ENCODE measurements around the gene TUBA3C. TPM values are rescaled to one million over a fixed set of nuclear protein-coding genes. Genes with fewer than 3 reads are reported as not detected.

The TUBA3C gene
- polyA plus RNA-seq, 1 donor from 2014 or later, result not detected

DNA sequence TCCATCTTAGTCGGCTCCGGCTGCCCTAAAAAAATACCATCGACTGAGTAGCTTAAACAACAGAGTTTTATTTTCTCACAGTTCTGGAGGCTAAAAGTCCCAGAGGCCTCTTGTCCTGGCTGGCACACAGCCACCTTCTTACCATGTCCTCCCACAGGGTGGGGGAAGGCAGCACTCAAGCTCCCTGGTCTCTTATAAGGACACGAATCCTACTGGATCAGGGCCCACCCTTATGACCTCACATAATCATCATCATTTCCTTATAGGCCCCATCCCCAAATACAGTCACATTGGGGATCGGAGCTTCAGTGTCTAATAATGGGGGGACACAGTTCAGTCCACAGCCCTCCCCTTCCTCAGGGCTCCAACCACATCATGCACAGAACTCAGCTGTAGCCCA lies 2.6 kb upstream of the TUBA3C start:
- Histone ChIP-seq H3K9ac (ENCODE audit: low read length) (no peak overlapping the region), H3K27me3 (ENCODE audit: insufficient read depth, low read depth, low read length) (no peaks in the 10 kb centered on the region), H3F3A (ENCODE audit: insufficient read depth, low read length, poor library complexity, severe bottlenecking) (no peaks in the 10 kb centered on the region), H3K4me3 (ENCODE audit: low read length) (no peak overlapping the region), H3K9me2 (ENCODE audit: insufficient read depth, low read length) (no peaks in the 10 kb centered on the region), H3K27ac (ENCODE audit: low read length) (no peak overlapping the region), H3K4me2 (ENCODE audit: low read length) (no peak overlapping the region), H4K20me1 (ENCODE audit: insufficient read depth) (no peaks in the 10 kb centered on the region), H3K9me3 (ENCODE audit: low read length) (peaks cover 2% of the 10 kb centered on the region), H2AFZ (ENCODE audit: low read depth, low read length) (no peak overlapping the region), H3K36me3 (ENCODE audit: insufficient read depth, low read length) (no peaks in the 10 kb centered on the region), H3K79me2 (replicated peaks; ENCODE audit: insufficient read depth, low read length) (no peaks in the 10 kb centered on the region)
- TF ChIP-seq POLR2AphosphoS5 (IDR thresholded peaks at IDR 0.05) (no peak), EP300 (conservative IDR thresholded peaks at IDR 0.05; ENCODE audit: poor library complexity, severe bottlenecking) (no peak), MXI1 (conservative IDR thresholded peaks at IDR 0.05; ENCODE audit: poor library complexity, severe bottlenecking) (no peak)

DNA sequence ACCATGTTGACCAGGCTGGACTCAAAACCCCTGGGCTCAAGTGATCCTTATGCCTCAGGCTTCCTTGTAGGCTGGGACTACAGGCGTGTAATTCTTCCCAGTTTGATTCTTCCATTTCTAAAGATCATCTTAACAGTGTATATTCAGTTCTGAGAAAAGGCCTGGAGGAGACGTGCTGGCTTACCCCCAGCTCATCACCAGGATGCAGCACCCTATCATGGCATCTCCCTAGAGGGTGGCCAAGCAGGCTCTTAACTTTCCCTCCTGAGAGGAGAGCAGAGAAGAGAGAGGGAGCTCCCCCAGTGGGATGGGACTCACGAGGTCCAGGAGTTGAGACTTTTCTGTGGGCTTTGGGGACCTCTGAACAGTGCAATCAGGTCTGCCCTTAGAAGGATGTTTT lies 2.1 kb upstream of the TUBA3C start:
- TF ChIP-seq MXI1 (conservative IDR thresholded peaks at IDR 0.05; ENCODE audit: poor library complexity, severe bottlenecking), result no peak
- no peak for TF ChIP-seq POLR2AphosphoS5 (IDR thresholded peaks at IDR 0.05)
- TF ChIP-seq SMC3 (conservative IDR thresholded peaks at IDR 0.05; ENCODE audit: poor library complexity), result no peak
- TF ChIP-seq EZH2 (IDR thresholded peaks at IDR 0.05; ENCODE audit: borderline replicate concordance, insufficient read depth, low read length, poor library complexity, severe bottlenecking), result no peak
- TF ChIP-seq RAD21 (conservative IDR thresholded peaks at IDR 0.05), result no peak
- TF ChIP-seq, protein P1, sequence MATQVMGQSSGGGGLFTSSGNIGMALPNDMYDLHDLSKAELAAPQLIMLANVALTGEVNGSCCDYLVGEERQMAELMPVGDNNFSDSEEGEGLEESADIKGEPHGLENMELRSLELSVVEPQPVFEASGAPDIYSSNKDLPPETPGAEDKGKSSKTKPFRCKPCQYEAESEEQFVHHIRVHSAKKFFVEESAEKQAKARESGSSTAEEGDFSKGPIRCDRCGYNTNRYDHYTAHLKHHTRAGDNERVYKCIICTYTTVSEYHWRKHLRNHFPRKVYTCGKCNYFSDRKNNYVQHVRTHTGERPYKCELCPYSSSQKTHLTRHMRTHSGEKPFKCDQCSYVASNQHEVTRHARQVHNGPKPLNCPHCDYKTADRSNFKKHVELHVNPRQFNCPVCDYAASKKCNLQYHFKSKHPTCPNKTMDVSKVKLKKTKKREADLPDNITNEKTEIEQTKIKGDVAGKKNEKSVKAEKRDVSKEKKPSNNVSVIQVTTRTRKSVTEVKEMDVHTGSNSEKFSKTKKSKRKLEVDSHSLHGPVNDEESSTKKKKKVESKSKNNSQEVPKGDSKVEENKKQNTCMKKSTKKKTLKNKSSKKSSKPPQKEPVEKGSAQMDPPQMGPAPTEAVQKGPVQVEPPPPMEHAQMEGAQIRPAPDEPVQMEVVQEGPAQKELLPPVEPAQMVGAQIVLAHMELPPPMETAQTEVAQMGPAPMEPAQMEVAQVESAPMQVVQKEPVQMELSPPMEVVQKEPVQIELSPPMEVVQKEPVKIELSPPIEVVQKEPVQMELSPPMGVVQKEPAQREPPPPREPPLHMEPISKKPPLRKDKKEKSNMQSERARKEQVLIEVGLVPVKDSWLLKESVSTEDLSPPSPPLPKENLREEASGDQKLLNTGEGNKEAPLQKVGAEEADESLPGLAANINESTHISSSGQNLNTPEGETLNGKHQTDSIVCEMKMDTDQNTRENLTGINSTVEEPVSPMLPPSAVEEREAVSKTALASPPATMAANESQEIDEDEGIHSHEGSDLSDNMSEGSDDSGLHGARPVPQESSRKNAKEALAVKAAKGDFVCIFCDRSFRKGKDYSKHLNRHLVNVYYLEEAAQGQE (IDR thresholded peaks at IDR 0.05; ENCODE audit: borderline replicate concordance), result no peak
- no peak for TF ChIP-seq EP300 (conservative IDR thresholded peaks at IDR 0.05; ENCODE audit: poor library complexity, severe bottlenecking)
- TF ChIP-seq, protein P2, sequence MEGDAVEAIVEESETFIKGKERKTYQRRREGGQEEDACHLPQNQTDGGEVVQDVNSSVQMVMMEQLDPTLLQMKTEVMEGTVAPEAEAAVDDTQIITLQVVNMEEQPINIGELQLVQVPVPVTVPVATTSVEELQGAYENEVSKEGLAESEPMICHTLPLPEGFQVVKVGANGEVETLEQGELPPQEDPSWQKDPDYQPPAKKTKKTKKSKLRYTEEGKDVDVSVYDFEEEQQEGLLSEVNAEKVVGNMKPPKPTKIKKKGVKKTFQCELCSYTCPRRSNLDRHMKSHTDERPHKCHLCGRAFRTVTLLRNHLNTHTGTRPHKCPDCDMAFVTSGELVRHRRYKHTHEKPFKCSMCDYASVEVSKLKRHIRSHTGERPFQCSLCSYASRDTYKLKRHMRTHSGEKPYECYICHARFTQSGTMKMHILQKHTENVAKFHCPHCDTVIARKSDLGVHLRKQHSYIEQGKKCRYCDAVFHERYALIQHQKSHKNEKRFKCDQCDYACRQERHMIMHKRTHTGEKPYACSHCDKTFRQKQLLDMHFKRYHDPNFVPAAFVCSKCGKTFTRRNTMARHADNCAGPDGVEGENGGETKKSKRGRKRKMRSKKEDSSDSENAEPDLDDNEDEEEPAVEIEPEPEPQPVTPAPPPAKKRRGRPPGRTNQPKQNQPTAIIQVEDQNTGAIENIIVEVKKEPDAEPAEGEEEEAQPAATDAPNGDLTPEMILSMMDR (IDR thresholded peaks at IDR 0.05; ENCODE audit: poor library complexity, severe bottlenecking), result no peak
- TF ChIP-seq TAF1 (IDR thresholded peaks at IDR 0.05; ENCODE audit: low read depth), result no peak
- peaks cover 3% of the 10 kb centered on the region for H3K9me3 ChIP-seq (ENCODE audit: low read length)

DNA sequence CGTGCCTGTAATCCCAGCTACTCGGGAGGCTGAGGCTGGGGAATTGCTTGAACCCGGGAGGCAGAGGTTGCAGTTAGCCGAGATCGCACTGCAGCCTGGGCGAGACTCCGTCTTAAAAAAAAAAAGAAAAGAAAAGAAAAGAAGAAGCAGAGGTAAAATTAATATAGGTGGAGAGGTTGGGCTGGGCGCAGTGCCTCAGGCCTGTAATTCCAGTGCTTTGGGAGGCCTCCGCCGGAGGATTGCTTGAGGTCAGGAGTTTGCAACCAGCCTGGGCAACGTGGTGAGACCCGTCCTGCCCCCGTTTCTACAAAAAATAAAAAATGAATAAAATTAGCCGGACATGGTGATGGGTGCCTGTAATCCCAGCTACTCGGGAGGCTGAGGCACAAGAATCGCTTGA lies 912 bp upstream of the TUBA3C start:
- Histone ChIP-seq H4K20me1 (ENCODE audit: insufficient read depth) (no peaks in the 10 kb centered on the region), H3K4me2 (ENCODE audit: low read length) (no peak overlapping the region), H3K27me3 (ENCODE audit: insufficient read depth, low read depth, low read length) (no peaks in the 10 kb centered on the region), H3F3A (ENCODE audit: insufficient read depth, low read length, poor library complexity, severe bottlenecking) (no peaks in the 10 kb centered on the region), H2AFZ (ENCODE audit: low read depth, low read length) (no peak overlapping the region), H3K27ac (ENCODE audit: low read length) (no peak overlapping the region), H3K36me3 (ENCODE audit: insufficient read depth, low read length) (no peaks in the 10 kb centered on the region), H3K4me3 (ENCODE audit: low read length) (no peak overlapping the region), H3K79me2 (replicated peaks; ENCODE audit: insufficient read depth, low read length) (no peaks in the 10 kb centered on the region), H3K9ac (ENCODE audit: low read length) (no peak overlapping the region), H3K9me2 (ENCODE audit: insufficient read depth, low read length) (no peaks in the 10 kb centered on the region), H3K9me3 (ENCODE audit: low read length) (peaks cover 8% of the 10 kb centered on the region)
- TF ChIP-seq EZH2 (IDR thresholded peaks at IDR 0.05; ENCODE audit: borderline replicate concordance, insufficient read depth, low read length, poor library complexity, severe bottlenecking), result no peak
- TF ChIP-seq RAD21 (conservative IDR thresholded peaks at IDR 0.05), result no peak
- TF ChIP-seq MXI1 (conservative IDR thresholded peaks at IDR 0.05; ENCODE audit: poor library complexity, severe bottlenecking), result no peak
- TF ChIP-seq, protein P2 (IDR thresholded peaks at IDR 0.05; ENCODE audit: poor library complexity, severe bottlenecking), result no peak
- no peak for TF ChIP-seq POLR2AphosphoS5 (IDR thresholded peaks at IDR 0.05)
- no peak for TF ChIP-seq EP300 (conservative IDR thresholded peaks at IDR 0.05; ENCODE audit: poor library complexity, severe bottlenecking)
- TF ChIP-seq, protein P1 (IDR thresholded peaks at IDR 0.05; ENCODE audit: borderline replicate concordance), result no peak
- TF ChIP-seq TAF1 (IDR thresholded peaks at IDR 0.05; ENCODE audit: low read depth), result no peak
- TF ChIP-seq SMC3 (conservative IDR thresholded peaks at IDR 0.05; ENCODE audit: poor library complexity), result no peak

More for the DNA sequence above, 2.1 kb upstream of the TUBA3C start:
- H3F3A ChIP-seq (ENCODE audit: insufficient read depth, low read length, poor library complexity, severe bottlenecking), result no peaks in the 10 kb centered on the region
- H3K9ac ChIP-seq (ENCODE audit: low read length), result no peak overlapping the region
- H3K4me2 ChIP-seq (ENCODE audit: low read length), result no peak overlapping the region
- H3K36me3 ChIP-seq (ENCODE audit: insufficient read depth, low read length), result no peaks in the 10 kb centered on the region
- no peaks in the 10 kb centered on the region for H4K20me1 ChIP-seq (ENCODE audit: insufficient read depth)
- no peak overlapping the region for H3K4me3 ChIP-seq (ENCODE audit: low read length)
- H3K9me2 ChIP-seq (ENCODE audit: insufficient read depth, low read length), result no peaks in the 10 kb centered on the region
- no peaks in the 10 kb centered on the region for H3K79me2 ChIP-seq (replicated peaks; ENCODE audit: insufficient read depth, low read length)
- H2AFZ ChIP-seq (ENCODE audit: low read depth, low read length), result no peak overlapping the region
- H3K27ac ChIP-seq (ENCODE audit: low read length), result no peak overlapping the region
- H3K27me3 ChIP-seq (ENCODE audit: insufficient read depth, low read depth, low read length), result no peaks in the 10 kb centered on the region
